K562 (cell line): ENCODE measurements around the gene NDUFA5. TPM values are rescaled to one million over a fixed set of nuclear protein-coding genes. Genes with fewer than 3 reads are reported as not detected.

Source experiments
- AFF1 ChIP-seq, 2 experiments: fragments of 450-650 bp; IDR thresholded peaks; 2 replicates each; pipeline ENCODE4 v1.6.1; 2018; ENCODE audit warnings: mild to moderate bottlenecking in 2 of 2, low read depth in 1 of 2; ENCODE audit not compliant: partially characterized antibody in 2 of 2
- ATF3 ChIP-seq, 2 experiments: fragments of 450-650 bp in 1 of 2; sonication (generic) in 1 of 2; formaldehyde crosslinking in 1 of 2; IDR thresholded peaks in 1 of 2; conservative IDR thresholded peaks in 1 of 2; 2 replicates each; pipeline versions ENCODE4 v1.6.1 to v1.8.1; 2016 to 2023; ENCODE audit warnings: mild to moderate bottlenecking in 2 of 2, moderate library complexity in 2 of 2, inconsistent platforms in 1 of 2, missing genetic modification reagents in 1 of 2
- CREB1 ChIP-seq, 2 experiments: sonication (generic) in 1 of 2; formaldehyde crosslinking in 1 of 2; IDR thresholded peaks; 2 replicates each; pipeline versions ENCODE4 v1.6.1 to v1.8.0; 2012 to 2022; ENCODE audit warnings: inconsistent platforms in 1 of 2, mild to moderate bottlenecking in 1 of 2, missing genetic modification reagents in 1 of 2, moderate library complexity in 1 of 2
- CREM ChIP-seq: IDR thresholded peaks from 2 replicates; pipeline ENCODE4 v1.6.1; 2014; ENCODE audit warnings: antibody characterized with exemption, low read depth
- CXXC5 ChIP-seq: fragments of 250-450 bp; sonication (Bioruptor Pico); IDR thresholded peaks from 2 replicates; pipeline ENCODE4 v1.8.0; 2022; ENCODE audit warnings: inconsistent platforms, mild to moderate bottlenecking, moderate library complexity
- E2F4 ChIP-seq: sonication (generic); formaldehyde crosslinking; IDR thresholded peaks from 2 replicates; pipeline ENCODE4 v1.8.0; 2022; ENCODE audit warnings: mild to moderate bottlenecking, low read depth, missing genetic modification reagents
- FOSL1 ChIP-seq: fragments of 200-800 bp; sonication (Bioruptor generic); conservative IDR thresholded peaks from 2 replicates; pipeline ENCODE4 v1.6.1; 2016; ENCODE audit warnings: missing genetic modification characterization, missing compliant biosample characterization
- GABPA ChIP-seq: fragments of 200-800 bp; sonication (Bioruptor generic); conservative IDR thresholded peaks from 2 replicates; pipeline ENCODE4 v1.6.1; 2016; ENCODE audit warnings: low read depth, missing genetic modification characterization, missing compliant biosample characterization
- HDAC8 ChIP-seq: fragments of 450-650 bp; IDR thresholded peaks from 2 replicates; pipeline ENCODE4 v1.6.1; 2016; ENCODE audit warnings: mild to moderate bottlenecking, missing genetic modification characterization, moderate library complexity, missing compliant biosample characterization
- KLF6 ChIP-seq: fragments of 250-450 bp; sonication (Bioruptor Pico); IDR thresholded peaks from 2 replicates; pipeline ENCODE4 v1.4.0; 2020; ENCODE audit warnings: mild to moderate bottlenecking, moderate library complexity, borderline replicate concordance
- MLLT1 ChIP-seq, 2 experiments: fragments of 450-650 bp; IDR thresholded peaks; 2 replicates each; pipeline ENCODE4 v1.6.1; 2016
- NR1H2 ChIP-seq: sonication (generic); formaldehyde crosslinking; IDR thresholded peaks from 2 replicates; pipeline ENCODE4 v1.4.0; 2020; ENCODE audit warnings: mild to moderate bottlenecking, missing genetic modification reagents
- POLR2B ChIP-seq: fragments of 450-650 bp; IDR thresholded peaks from 2 replicates; pipeline ENCODE4 v1.6.1; 2018; ENCODE audit warnings: low read depth; ENCODE audit not compliant: partially characterized antibody
- POLR3A ChIP-seq: IDR thresholded peaks from 2 replicates; pipeline ENCODE4 v1.6.1; 2011; ENCODE audit warnings: borderline replicate concordance, mild to moderate bottlenecking, moderate library complexity; ENCODE audit not compliant: insufficient read length, insufficient read depth; ENCODE audit errors: extremely low read depth
- SRF ChIP-seq, 2 experiments: fragments of 250-450, 450-650 bp in 1 of 2; sonication (Bioruptor Pico) in 1 of 2; sonication (generic) in 1 of 2; formaldehyde crosslinking; IDR thresholded peaks; 2 replicates each; pipeline versions ENCODE4 v1.5.0 to v1.5.1; 2020 to 2022; ENCODE audit warnings: mild to moderate bottlenecking in 1 of 2, missing genetic modification reagents in 1 of 2
- ZNF239 ChIP-seq: fragments of 250-450 bp; sonication (Bioruptor Pico); IDR thresholded peaks from 2 replicates; pipeline ENCODE4 v1.4.0; 2020; ENCODE audit warnings: mild to moderate bottlenecking
- ZNF766 ChIP-seq: fragments of 200-800 bp; sonication (Bioruptor generic); conservative IDR thresholded peaks from 2 replicates; pipeline ENCODE4 v1.6.1; 2016; ENCODE audit warnings: missing genetic modification characterization, missing compliant biosample characterization
- polyA plus RNA-seq, 8 experiments: library from polyadenylated mRNA; depleted of rRNA in 4 of 8; stranded (reverse) in 5 of 8; unstranded in 3 of 8; fragments of >200 nt; fragmentation: Nextera tagmentation in 2 of 8; fragmentation: Illumina TruSeq in 1 of 8; extraction: Ambion mirVana in 2 of 8; extraction: Trizol in 1 of 8; gene quantifications; 2 replicates each; pipeline versions ENCODE4 v1.2.1 to v1.2.3, GENCODE V29; 2011 to 2014; ENCODE audit warnings: inconsistent platforms in 1 of 8, missing spikeins in 1 of 8
- total RNA-seq, 7 experiments: library from RNA; depleted of rRNA in 6 of 7; stranded (reverse); fragments of >200 nt in 6 of 7; fragmentation: Illumina TruSeq in 2 of 7; extraction: Trizol in 2 of 7; gene quantifications; 2 replicates each; pipeline versions ENCODE4 v1.2.1 to v1.2.3, GENCODE V29; 2011 to 2021; ENCODE audit warnings: low replicate concordance in 1 of 7

NDUFA5 gene
- total and polyA plus RNA-seq, 9 of the 15 experiments (the other 6 are each of a cell fraction or from before 2014, with no cell fraction given), result 155 to 677 (median 269) TPM

GRCh38 chr7:123557398-123558288 is at the start of gene NDUFA5 (continued):
- TF ChIP-seq AFF1 (IDR thresholded peaks at IDR 0.05; ENCODE audit: low read depth in 1 of 2, partially characterized antibody in 2 of 2), result peak in 1 of 2 experiments; percentile 10
- peak; percentile 91 for TF ChIP-seq CREB1 (IDR thresholded peaks at IDR 0.05)
- TF ChIP-seq CREB1 (CRISPR knock-in tag; IDR thresholded peaks at IDR 0.05), result peak; percentile 92
- peak in 1 of 2 experiments; percentile 100; a peak in 2 of 4 replicates for TF ChIP-seq MLLT1 (IDR thresholded peaks at IDR 0.05)
- no peak for TF ChIP-seq POLR3A
- TF ChIP-seq KLF6 (CRISPR knock-in tag), result no peak
- TF ChIP-seq ATF3 (IDR thresholded peaks at IDR 0.05), result peak; percentile 85
- peak; percentile 92 for TF ChIP-seq ATF3 (CRISPR knock-in tag; conservative IDR thresholded peaks at IDR 0.05)
- TF ChIP-seq HDAC8 (tag), result 0 out of 2 replicates have a peak, but pooled peaks have one; percentile 21
- TF ChIP-seq ZNF766 (CRISPR knock-in tag), result peak; percentile 41
- TF ChIP-seq SRF (CRISPR knock-in tag; IDR thresholded peaks at IDR 0.05), result peak in 1 of 2 experiments; percentile 24; a peak in 1 of 4 replicates
- TF ChIP-seq E2F4 (CRISPR knock-in tag), result 0 out of 2 replicates have a peak, but pooled peaks have one; percentile 14
- peak; percentile 89 for TF ChIP-seq CXXC5 (CRISPR knock-in tag)
- peak; percentile 76 for TF ChIP-seq FOSL1 (tag)
- no peak for TF ChIP-seq ZNF239
- TF ChIP-seq GABPA (tag), result peak; percentile 45
- peak; percentile 93 for TF ChIP-seq POLR2B
- peak; percentile 78; the same call in 1 of the 2 replicates for TF ChIP-seq NR1H2 (CRISPR knock-in tag)
- TF ChIP-seq CREM, result peak; percentile 97
